A549 (cell line): ENCODE measurements around the gene TBC1D14. TPM values are rescaled to one million over a fixed set of nuclear protein-coding genes. Genes with fewer than 3 reads are reported as not detected.
A peak's percentile ranks its signal among the peaks of the same experiment; 100 is the strongest.

ENCODE experiments used
- ATAC-seq, 2 experiments: fragments of 200-7000 bp in 1 of 2; fragments of >200 bp in 1 of 2; cut with Nextera tagmentation in 1 of 2; cut with Tn5 transposase in 1 of 2; 3 replicates each; pipeline versions ENCODE4 v1.8.0 to v1.9.1; 2018 to 2020; ENCODE audit warnings: mild to moderate bottlenecking in 1 of 2, moderate library complexity in 1 of 2
- CTCF ChIA-PET: fragments of 300-600 bp; sonication (Branson Sonifier 250); formaldehyde crosslinking; extraction: SDS; loops from one replicate; lab custom pipeline; 2021; ENCODE audit warnings: antibody characterized with exemption, inconsistent platforms; lab: Yijun Ruan, JAX
- POLR2A ChIA-PET: fragments of 350-600 bp; formaldehyde crosslinking; extraction: SDS; loops from one replicate; lab custom pipeline; 2021; ENCODE audit warnings: antibody characterized with exemption, inconsistent platforms; lab: Yijun Ruan, JAX
- DNase-seq, 2 experiments: peaks; one replicate each; pipeline versions ENCODE4 v3.0.0 to v3.0.0-alpha.2; 2011 to 2016; ENCODE audit warnings: low read depth in 1 of 2, low spot score in 1 of 2
- FAIRE-seq: peaks from 2 replicates; lab custom pipeline; 2011; peaks lifted over from hg19 to GRCh38; lab: Jason Lieb, UNC
- H3K27ac ChIP-seq, 2 experiments: fragments of >200 bp; sonication (Bioruptor Twin); formaldehyde crosslinking; 3 replicates each; pipeline ENCODE4 v1.5.1; 2016 to 2017
- H3K4me1 ChIP-seq: fragments of >200 bp; sonication (Bioruptor Twin); formaldehyde crosslinking; 3 replicates; pipeline ENCODE4 v1.6.1; 2016
- H3K4me2 ChIP-seq: fragments of >200 bp; sonication (Bioruptor Twin); formaldehyde crosslinking; 3 replicates; pipeline ENCODE4 v1.6.1; 2016
- H3K4me3 ChIP-seq: fragments of >200 bp; sonication (Bioruptor Twin); formaldehyde crosslinking; 3 replicates; pipeline ENCODE4 v1.5.1; 2016
- H3K9me3 ChIP-seq: fragments of >200 bp; sonication (Bioruptor Twin); formaldehyde crosslinking; 3 replicates; pipeline ENCODE4 v1.6.1; 2016
- ATOH8 ChIP-seq: fragments of 250-450 bp; sonication (Bioruptor Pico); IDR thresholded peaks from 2 replicates; pipeline ENCODE4 v1.5.0; 2020; ENCODE audit warnings: low read depth, mild to moderate bottlenecking, moderate library complexity
- CEBPB ChIP-seq, 2 experiments: fragments of >200 bp in 1 of 2; sonication (Bioruptor Twin) in 1 of 2; formaldehyde crosslinking in 1 of 2; IDR thresholded peaks; 2 replicates each; pipeline ENCODE4 v1.6.1; 2012 to 2016
- E2F6 ChIP-seq: IDR thresholded peaks from 2 replicates; pipeline ENCODE4 v1.6.1; 2012; ENCODE audit warnings: low read depth, borderline replicate concordance
- ESRRA ChIP-seq: fragments of 150-350 bp; IDR thresholded peaks from 2 replicates; pipeline ENCODE4 v1.6.1; 2014; ENCODE audit warnings: mild to moderate bottlenecking, low read length, borderline replicate concordance
- FOSL2 ChIP-seq, 2 experiments: fragments of 450-650 bp in 1 of 2; fragments of >200 bp in 1 of 2; sonication (Bioruptor Twin) in 1 of 2; formaldehyde crosslinking; IDR thresholded peaks; 2 replicates each; pipeline versions ENCODE4 v1.5.0 to v1.6.1; 2016 to 2020; ENCODE audit warnings: mild to moderate bottlenecking in 1 of 2, moderate library complexity in 1 of 2
- FOXS1 ChIP-seq: fragments of 250-450 bp; sonication (Bioruptor Pico); IDR thresholded peaks from 2 replicates; pipeline ENCODE4 v1.5.0; 2020; ENCODE audit warnings: mild to moderate bottlenecking, moderate library complexity
- GATA3 ChIP-seq: IDR thresholded peaks from 2 replicates; pipeline ENCODE4 v1.6.1; 2012; ENCODE audit warnings: borderline replicate concordance
- HDAC2 ChIP-seq: fragments of 200-600 bp; sonication (generic); IDR thresholded peaks from 2 replicates; pipeline ENCODE4 v1.6.1; 2016
- HEYL ChIP-seq: fragments of 250-450 bp; sonication (Bioruptor Pico); IDR thresholded peaks from 2 replicates; pipeline ENCODE4 v1.8.0; 2021; ENCODE audit warnings: mild to moderate bottlenecking, moderate library complexity
- KDM1A ChIP-seq: fragments of 200-600 bp; sonication (generic); IDR thresholded peaks from 2 replicates; pipeline ENCODE4 v1.6.1; 2016; ENCODE audit warnings: low read depth, mild to moderate bottlenecking
- KDM5A ChIP-seq: fragments of 200-600 bp; sonication (generic); IDR thresholded peaks from 2 replicates; pipeline ENCODE4 v1.6.1; 2016; ENCODE audit warnings: antibody characterized with exemption, mild to moderate bottlenecking
- MAFK ChIP-seq: fragments of 450-650 bp; IDR thresholded peaks from 2 replicates; pipeline ENCODE4 v1.6.1; 2014; ENCODE audit not compliant: partially characterized antibody
- MYC ChIP-seq: IDR thresholded peaks from 2 replicates; pipeline ENCODE4 v1.6.1; 2012; ENCODE audit warnings: mild to moderate bottlenecking, inconsistent platforms, low read length, improper control_type of control experiment, borderline replicate concordance
- NPAS2 ChIP-seq: fragments of 250-450 bp; sonication (Bioruptor Pico); IDR thresholded peaks from 2 replicates; pipeline ENCODE4 v1.8.0; 2022; ENCODE audit warnings: mild to moderate bottlenecking, moderate library complexity, borderline replicate concordance
- NR3C1 ChIP-seq: fragments of >200 bp; sonication (Bioruptor Twin); formaldehyde crosslinking; IDR thresholded peaks from 3 replicates; pipeline ENCODE4 v1.6.1; 2017
- PBX3 ChIP-seq: IDR thresholded peaks from 2 replicates; pipeline ENCODE4 v1.6.1; 2012
- RARB ChIP-seq: fragments of 250-450 bp; sonication (Bioruptor Pico); IDR thresholded peaks from 2 replicates; pipeline ENCODE4 v1.8.0; 2021; ENCODE audit warnings: mild to moderate bottlenecking, moderate library complexity
- SREBF2 ChIP-seq: fragments of 450-650 bp; IDR thresholded peaks from 2 replicates; pipeline ENCODE4 v1.6.1; 2014; ENCODE audit warnings: mild to moderate bottlenecking, moderate library complexity
- USF2 ChIP-seq: fragments of 450-650 bp; IDR thresholded peaks from 2 replicates; pipeline ENCODE4 v1.6.1; 2014; ENCODE audit warnings: antibody characterized with exemption
- ZFP36 ChIP-seq: fragments of 450-650 bp; IDR thresholded peaks from 2 replicates; pipeline ENCODE4 v1.6.1; 2014; ENCODE audit warnings: borderline replicate concordance; ENCODE audit not compliant: partially characterized antibody
- ZNF302 ChIP-seq: fragments of 250-450 bp; sonication (Bioruptor Pico); IDR thresholded peaks from 2 replicates; pipeline ENCODE4 v1.9.0; 2021; ENCODE audit warnings: inconsistent platforms, mild to moderate bottlenecking, moderate library complexity
- WGBS: methylation state at CpG from one replicate; pipeline ENCODE4 v1.1.6; 2017; ENCODE audit errors: missing lambda C conversion rate; 5-methylcytosine and 5-hydroxymethylcytosine counted together
- polyA plus RNA-seq, 4 experiments: library from polyadenylated mRNA; depleted of rRNA in 3 of 4; stranded (reverse); fragments of >200 nt; fragmentation: RNase III in 1 of 4; extraction: RNeasy Plus Mini Kit Qiagen cat#74134 plus additional on column Dnase treatment in 1 of 4; gene quantifications; 2 replicates in 3 of 4; 3 replicates in 1 of 4; pipeline ENCODE4 v1.2.3, GENCODE V29; 2011 to 2017

Gene TBC1D14
- polyA plus RNA-seq, 2 of the 4 experiments (the other 2 are of a cell fraction): 30.2 to 39.0 TPM

- TF ChIP-seq MYC (peak; percentile 50; the same call in 1 of the 2 replicates), HEYL (CRISPR knock-in tag) (peak; percentile 79; the same call in 1 of the 2 replicates), FOXS1 (0 out of 2 replicates have a peak, but pooled peaks have one; percentile 63), NPAS2 (CRISPR knock-in tag) (peak; percentile 81; the same call in 1 of the 2 replicates), USF2 (peak; percentile 64)
Observed at GRCh38 chr4:6893449-6894085, 16.1 kb upstream of the TBC1D14 start (continued).

- Histone ChIP-seq H3K4me2 (peak overlapping the region; percentile 64), H3K4me1 (peaks cover 37% of the 10 kb centered on the region), H3K4me3 (no peak overlapping the region), H3K27ac (peak overlapping the region; percentile 90 to 95), H3K9me3 (peaks cover 12% of the 10 kb centered on the region; the same call in 2 of the 3 replicates)
- 92% methylated on average over 3 of the region's 3 CpGs for WGBS
- ChIA-PET POLR2A (interaction anchor here (0.7 to 1.2 kb wide), 2 partner anchors 12 to 17 kb away, joined by 3 read pairs; no protein-coding TSS in a partner anchor), CTCF (interaction anchor here (0.8 to 2.1 kb wide), 7 partner anchors 10 to 173 kb away, joined by 3 to 8 read pairs (median 4); no protein-coding TSS in a partner anchor)
- no peak for DNase-seq
- no peak for ATAC-seq
- no peak for FAIRE-seq
- TF ChIP-seq KDM1A: no peak
- no peak for TF ChIP-seq GATA3
- no peak for TF ChIP-seq ZFP36
- TF ChIP-seq ZNF302 (CRISPR knock-in tag): no peak
- no peak for TF ChIP-seq CEBPB (IDR thresholded peaks at IDR 0.05)
- no peak for TF ChIP-seq MAFK
- TF ChIP-seq KDM5A: no peak
- TF ChIP-seq HDAC2: no peak
- TF ChIP-seq ATOH8 (CRISPR knock-in tag): no peak
- no peak for TF ChIP-seq NR3C1
- no peak for TF ChIP-seq PBX3
- no peak for TF ChIP-seq SREBF2
- no peak for TF ChIP-seq FOSL2 (IDR thresholded peaks at IDR 0.05)
- TF ChIP-seq FOSL2 (CRISPR knock-in tag; IDR thresholded peaks at IDR 0.05): no peak
- no peak for TF ChIP-seq RARB
- no peak for TF ChIP-seq HEYL (CRISPR knock-in tag)
- TF ChIP-seq E2F6: no peak
- no peak for TF ChIP-seq ESRRA
Observed at GRCh38 chr4:6894086-6894478, 15.5 kb upstream of the TBC1D14 start.
